Body of pancreas (tissue), 4 donors: ENCODE data around the gene SV2B. TPM values are rescaled to one million over a fixed set of nuclear protein-coding genes. Genes with fewer than 3 reads are reported as not detected.
"Not testable (repeated sequence)": the region's sequence is repeated elsewhere in the genome, so short reads cannot be mapped to it uniquely, and the experiment has no call there.

Source experiments
- ATAC-seq: fragments of 150-250 bp; one replicate; pipeline ENCODE4 v1.9.1; 2016
- DNase-seq, 4 donors: peaks; one replicate each; pipeline ENCODE4 v3.0.0-alpha.2; 2019
- H3K27ac ChIP-seq, 4 donors: fragments of 200-600 bp; sonication (generic); 1 replicate in 3 of 4; 2 replicates in 1 of 4; pipeline versions ENCODE4 v1.5.1 to v1.6.1; 2016 to 2019; ENCODE audit warnings: mild to moderate bottlenecking in 1 of 4, mixed read lengths in 1 of 4, moderate library complexity in 1 of 4
- H3K27me3 ChIP-seq, 2 donors: fragments of 200-600 bp; sonication (generic); one replicate each; pipeline ENCODE4 v1.6.0; 2016; ENCODE audit warnings: mild to moderate bottlenecking in 1 of 2
- H3K36me3 ChIP-seq, 2 donors: fragments of 200-600 bp; sonication (generic); replicated peaks in 1 of 2; 2 replicates each; pipeline ENCODE4 v1.5.1; 2016; ENCODE audit warnings: low read depth in 2 of 2; ENCODE audit not compliant: insufficient read depth in 1 of 2
- H3K4me1 ChIP-seq: fragments of 200-600 bp; sonication (generic); one replicate; pipeline ENCODE4 v1.6.0; 2016
- H3K4me3 ChIP-seq, 2 donors: fragments of 200-600 bp; sonication (generic); 1 replicate in 1 of 2; 2 replicates in 1 of 2; pipeline ENCODE4 v1.5.1; 2016 to 2019
- H3K9me3 ChIP-seq, 3 donors: fragments of 200-600 bp; sonication (generic); 1 replicate in 2 of 3; 2 replicates in 1 of 3; pipeline ENCODE4 v1.5.1; 2016
- POLR2A ChIP-seq, 3 donors: fragments of 450-650 bp; IDR thresholded peaks; one replicate each; pipeline ENCODE4 v1.6.1; 2016; ENCODE audit warnings: antibody characterized with exemption in 3 of 3, mild to moderate bottlenecking in 2 of 3
- WGBS, 2 donors: methylation state at CpG; one replicate each; pipeline ENCODE4 v1.1.5; 2017; 5-methylcytosine and 5-hydroxymethylcytosine counted together
- intact Hi-C: fragments of 100-400 bp; cut with DNase I; formaldehyde crosslinking; loops from one replicate; pipeline ENCODE4 v1.15.1; 2023
- total RNA-seq, 2 donors: library from RNA; depleted of rRNA; stranded (reverse); fragments of >200 nt; gene quantifications; one replicate each; pipeline ENCODE4 v1.1.0, GENCODE V29; 2016
- TF ChIP-seq, protein P1 (sequence below), 7 experiments: fragments of 450-650 bp in 4 of 7; fragments of 200-600 bp in 3 of 7; sonication (generic) in 3 of 7; IDR thresholded peaks; one replicate each; pipeline ENCODE4 v1.5.1; 2016 to 2019; ENCODE audit warnings: antibody characterized with exemption in 7 of 7

The SV2B gene
- total RNA-seq, 2 donors from 2014 or later, result 0.78 to 20.4 TPM

DNA sequence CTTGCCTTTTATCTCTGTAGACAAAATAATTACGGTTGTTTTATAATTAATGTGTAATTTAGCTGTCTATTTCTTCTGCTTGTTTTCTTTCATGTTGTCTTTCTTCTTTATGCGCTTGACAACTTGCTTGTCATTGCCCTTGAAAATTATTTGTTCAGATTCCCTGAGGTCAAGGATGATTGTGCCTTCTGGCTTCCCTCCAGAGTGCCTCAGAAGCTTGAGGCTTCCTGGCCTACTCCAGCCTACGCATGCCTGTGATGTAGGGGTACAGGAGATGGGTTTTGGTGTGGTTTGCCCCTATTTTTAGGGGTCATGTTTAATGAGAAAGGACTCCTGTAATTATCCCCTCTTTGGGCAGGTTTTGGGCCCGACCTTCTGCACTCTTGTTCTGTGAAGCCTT, 231.5 kb downstream of the SV2B start:
- WGBS, 2 donors, result 73 to 76% methylated on average over 4 of the region's 4 CpGs
- H3K36me3 ChIP-seq, result no peaks in the 10 kb centered on the region
- H3K4me3 ChIP-seq, result no peak overlapping the region
- no peaks in the 10 kb centered on the region for H3K27me3 ChIP-seq
- TF ChIP-seq POLR2A (IDR thresholded peaks at IDR 0.05), result no peak
- TF ChIP-seq, protein P1, sequence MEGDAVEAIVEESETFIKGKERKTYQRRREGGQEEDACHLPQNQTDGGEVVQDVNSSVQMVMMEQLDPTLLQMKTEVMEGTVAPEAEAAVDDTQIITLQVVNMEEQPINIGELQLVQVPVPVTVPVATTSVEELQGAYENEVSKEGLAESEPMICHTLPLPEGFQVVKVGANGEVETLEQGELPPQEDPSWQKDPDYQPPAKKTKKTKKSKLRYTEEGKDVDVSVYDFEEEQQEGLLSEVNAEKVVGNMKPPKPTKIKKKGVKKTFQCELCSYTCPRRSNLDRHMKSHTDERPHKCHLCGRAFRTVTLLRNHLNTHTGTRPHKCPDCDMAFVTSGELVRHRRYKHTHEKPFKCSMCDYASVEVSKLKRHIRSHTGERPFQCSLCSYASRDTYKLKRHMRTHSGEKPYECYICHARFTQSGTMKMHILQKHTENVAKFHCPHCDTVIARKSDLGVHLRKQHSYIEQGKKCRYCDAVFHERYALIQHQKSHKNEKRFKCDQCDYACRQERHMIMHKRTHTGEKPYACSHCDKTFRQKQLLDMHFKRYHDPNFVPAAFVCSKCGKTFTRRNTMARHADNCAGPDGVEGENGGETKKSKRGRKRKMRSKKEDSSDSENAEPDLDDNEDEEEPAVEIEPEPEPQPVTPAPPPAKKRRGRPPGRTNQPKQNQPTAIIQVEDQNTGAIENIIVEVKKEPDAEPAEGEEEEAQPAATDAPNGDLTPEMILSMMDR (IDR thresholded peaks at IDR 0.05), result no peak
- no peak for ATAC-seq
- H3K27ac ChIP-seq, result no peak overlapping the region
- no peaks in the 10 kb centered on the region for H3K4me1 ChIP-seq
- H3K9me3 ChIP-seq, result no peaks in the 10 kb centered on the region
- intact Hi-C loops, result no loop called here
- DNase-seq, result no peak

DNA sequence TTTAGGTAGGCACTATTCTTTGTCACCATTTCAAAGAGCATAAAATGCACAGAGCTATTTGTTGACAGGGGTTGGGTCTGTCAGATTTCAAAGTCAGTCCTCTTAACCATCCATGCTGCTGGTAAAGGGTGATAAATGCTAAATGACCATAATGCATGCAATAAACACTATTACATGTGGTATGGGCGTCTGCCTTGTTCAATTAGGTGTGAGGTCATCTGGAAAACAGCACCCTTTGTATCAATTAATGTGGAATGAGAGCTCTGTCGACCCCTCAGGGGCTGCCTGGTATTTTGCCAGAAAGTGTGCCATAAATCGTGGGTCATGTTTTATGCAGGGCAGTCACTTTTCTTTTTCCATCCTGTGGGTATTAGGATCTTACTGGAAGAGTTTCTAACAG, 235.6 kb downstream of the SV2B start:
- H3K27me3 ChIP-seq, result no peaks in the 10 kb centered on the region
- 22 to 56% methylated on average over 3 of the region's 3 CpGs for WGBS, 2 donors
- no peaks in the 10 kb centered on the region for H3K36me3 ChIP-seq
- H3K4me3 ChIP-seq, result no peak overlapping the region
- no peaks in the 10 kb centered on the region for H3K4me1 ChIP-seq
- no peak overlapping the region for H3K27ac ChIP-seq
- TF ChIP-seq, protein P1 (IDR thresholded peaks at IDR 0.05), result no peak
- TF ChIP-seq POLR2A (IDR thresholded peaks at IDR 0.05), result no peak
- intact Hi-C loops, result no loop called here
- no peaks in the 10 kb centered on the region for H3K9me3 ChIP-seq
- DNase-seq (no peak), ATAC-seq (no peak)

DNA sequence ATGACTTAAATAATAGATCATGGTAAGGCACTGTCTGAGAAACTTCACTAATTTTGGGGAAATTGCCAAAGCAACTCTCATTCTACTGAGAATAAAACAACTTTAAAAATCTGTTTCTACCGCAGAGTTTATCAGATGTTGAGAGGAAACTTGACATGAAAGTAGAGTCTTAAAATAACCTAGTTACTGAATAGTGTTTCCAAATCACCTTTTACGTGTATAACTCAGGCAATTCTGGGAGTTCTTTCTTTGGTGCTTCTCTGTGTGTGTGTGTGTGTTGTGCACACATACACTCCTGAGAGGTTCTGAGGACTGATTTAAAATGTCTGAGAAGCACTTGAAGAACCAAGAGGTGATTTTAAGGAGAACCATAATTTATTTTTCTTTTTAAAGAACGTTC, 236.6 kb downstream of the SV2B start:
- Histone ChIP-seq H3K4me1 (no peaks in the 10 kb centered on the region), H3K4me3 (no peak overlapping the region), H3K27ac (no peak overlapping the region), H3K36me3 (no peaks in the 10 kb centered on the region), H3K27me3 (no peaks in the 10 kb centered on the region), H3K9me3 (no peaks in the 10 kb centered on the region)
- WGBS, 2 donors, result 50 to 52% methylated on average over 3 of the region's 3 CpGs
- DNase-seq (no peak), ATAC-seq (no peak)
- intact Hi-C loops, result no loop called here
- TF ChIP-seq, protein P1 (IDR thresholded peaks at IDR 0.05), result no peak
- no peak for TF ChIP-seq POLR2A (IDR thresholded peaks at IDR 0.05)

DNA sequence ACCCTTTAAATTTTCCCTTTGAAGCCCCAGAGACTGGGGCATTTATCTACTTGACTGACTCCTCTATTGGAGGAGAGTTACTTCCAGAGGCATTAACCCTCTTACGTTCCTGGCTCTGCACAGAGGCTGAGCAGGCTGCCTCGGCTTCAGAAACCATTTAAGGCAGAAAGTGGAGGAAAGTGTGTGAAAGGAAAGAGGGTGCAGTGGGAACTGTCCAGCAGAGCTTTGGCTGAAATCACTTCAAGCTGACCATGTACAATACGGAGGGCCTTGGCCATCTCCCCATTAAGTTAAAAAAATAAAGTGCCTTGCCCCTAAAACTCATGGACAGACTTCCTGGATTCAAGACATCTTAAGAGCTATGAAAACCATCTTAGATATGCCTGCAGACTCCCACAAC, 238.7 kb downstream of the SV2B start:
- Histone ChIP-seq H3K4me1 (no peaks in the 10 kb centered on the region), H3K27ac (no peak overlapping the region), H3K4me3 (no peak overlapping the region), H3K9me3 (no peaks in the 10 kb centered on the region), H3K27me3 (no peaks in the 10 kb centered on the region), H3K36me3 (no peaks in the 10 kb centered on the region)
- no peak for ATAC-seq
- TF ChIP-seq POLR2A (IDR thresholded peaks at IDR 0.05), result no peak
- TF ChIP-seq, protein P1 (IDR thresholded peaks at IDR 0.05), result no peak
- WGBS, 2 donors, result 3 to 19% methylated on average over 3 of the region's 3 CpGs
- DNase-seq, result no peak
- intact Hi-C loops, result no loop called here

DNA sequence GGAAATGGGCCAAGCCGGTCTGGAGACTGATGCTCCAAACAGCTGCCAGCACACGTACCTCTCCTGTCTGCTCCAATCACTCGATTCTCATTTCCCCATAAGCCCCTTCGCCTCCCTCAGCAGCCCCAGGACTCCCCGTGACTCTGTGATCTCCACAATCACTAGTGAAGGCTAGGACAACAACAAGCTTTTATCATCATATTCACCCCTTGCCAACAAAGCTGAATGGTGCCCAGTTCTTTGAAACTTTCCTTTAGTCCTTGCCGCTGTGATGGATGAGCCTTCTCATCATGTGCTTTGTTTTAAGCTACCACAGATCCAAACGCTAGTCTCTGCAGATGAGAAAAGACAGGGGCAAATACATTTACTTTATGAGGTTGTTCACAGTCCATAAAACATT, 242.0 kb downstream of the SV2B start:
- DNase-seq, result no peak
- WGBS, 2 donors, result 50 to 65% methylated on average over 7 of the region's 7 CpGs
- TF ChIP-seq POLR2A (IDR thresholded peaks at IDR 0.05), result no peak
- TF ChIP-seq, protein P1 (IDR thresholded peaks at IDR 0.05), result no peak
- Histone ChIP-seq H3K36me3 (no peaks in the 10 kb centered on the region), H3K4me1 (no peaks in the 10 kb centered on the region), H3K4me3 (no peak overlapping the region), H3K27me3 (no peaks in the 10 kb centered on the region), H3K9me3 (no peaks in the 10 kb centered on the region), H3K27ac (no peak overlapping the region)
- intact Hi-C loops, result no loop called here
- ATAC-seq, result no peak

DNA sequence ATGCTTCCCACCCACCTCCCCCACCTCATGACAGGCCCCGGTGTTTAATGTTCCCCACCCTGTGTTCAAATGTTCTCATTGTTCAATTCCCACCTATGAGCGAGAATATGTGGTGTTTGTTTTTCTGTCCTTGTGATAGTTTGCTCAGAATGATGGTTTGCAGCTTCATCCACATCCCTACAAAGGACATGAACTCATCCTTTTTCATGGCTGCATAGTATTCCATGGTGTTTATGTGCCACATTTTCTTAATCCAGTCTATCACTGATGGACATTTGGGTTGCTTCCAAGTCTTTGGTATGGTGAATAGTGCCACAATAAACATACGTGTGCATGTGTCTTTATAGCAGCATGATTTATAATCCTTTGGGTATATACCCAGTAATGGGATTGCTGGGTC, 244.9 kb downstream of the SV2B start:
- H3K4me3 ChIP-seq, H3K27ac ChIP-seq, H3K27me3 ChIP-seq, H3K4me1 ChIP-seq, H3K36me3 ChIP-seq, H3K9me3 ChIP-seq, ATAC-seq, intact Hi-C loops, DNase-seq: not testable (repeated sequence)
- WGBS, 2 donors, result 78 to 87% methylated on average over 3 of the region's 3 CpGs
